Lower leg skin (tissue), 4 donors: ENCODE results near the gene IFNG. TPM values are rescaled to one million over a fixed set of nuclear protein-coding genes. Genes with fewer than 3 reads are reported as not detected.

Source experiments
- DNase-seq, 2 donors: peaks; one replicate each; pipeline ENCODE4 v3.0.0-alpha.2; 2019; ENCODE audit warnings: low spot score in 2 of 2
- H3K4me3 ChIP-seq: fragments of 200-600 bp; sonication (generic); 2 replicates; pipeline ENCODE4 v1.5.1; 2017; ENCODE audit warnings: mild to moderate bottlenecking, low read depth; ENCODE audit not compliant: poor library complexity, severe bottlenecking
- CTCF ChIP-seq, 3 donors: fragments of 450-650 bp; IDR thresholded peaks; one replicate each; pipeline ENCODE4 v1.5.1; 2016; ENCODE audit warnings: antibody characterized with exemption in 3 of 3, mild to moderate bottlenecking in 3 of 3, moderate library complexity in 2 of 3
- POLR2A ChIP-seq, 2 donors: fragments of 450-650 bp; IDR thresholded peaks; one replicate each; pipeline ENCODE4 v1.6.1; 2016 to 2017; ENCODE audit warnings: antibody characterized with exemption in 2 of 2, mild to moderate bottlenecking in 1 of 2, moderate library complexity in 1 of 2
- WGBS, 2 donors: methylation state at CpG; one replicate each; pipeline ENCODE4 v1.1.5; 2018; 5-methylcytosine and 5-hydroxymethylcytosine counted together
- intact Hi-C: fragments of 100-400 bp; cut with DNase I; formaldehyde crosslinking; loops from one replicate; pipeline ENCODE4 v1.15.0; 2023; ENCODE audit warnings: low total_unique reads
- total RNA-seq, 4 donors: library from RNA; depleted of rRNA; stranded (reverse); fragments of >200 nt; gene quantifications; one replicate each; pipeline ENCODE4 v1.1.0, GENCODE V29; 2016

IFNG gene
- total RNA-seq, 4 donors from 2014 or later = not detected

- H3K4me3 ChIP-seq = no peak overlapping the region
- intact Hi-C loops = no loop called here
- DNase-seq = no peak
- 61 to 81% methylated on average over 4 of the region's 4 CpGs for WGBS, 2 donors
- no peak for TF ChIP-seq CTCF (IDR thresholded peaks at IDR 0.05)
- TF ChIP-seq POLR2A (IDR thresholded peaks at IDR 0.05) = no peak
Observed at GRCh38 chr12:68163560-68164081, 4.1 kb upstream of the IFNG start.

DNA sequence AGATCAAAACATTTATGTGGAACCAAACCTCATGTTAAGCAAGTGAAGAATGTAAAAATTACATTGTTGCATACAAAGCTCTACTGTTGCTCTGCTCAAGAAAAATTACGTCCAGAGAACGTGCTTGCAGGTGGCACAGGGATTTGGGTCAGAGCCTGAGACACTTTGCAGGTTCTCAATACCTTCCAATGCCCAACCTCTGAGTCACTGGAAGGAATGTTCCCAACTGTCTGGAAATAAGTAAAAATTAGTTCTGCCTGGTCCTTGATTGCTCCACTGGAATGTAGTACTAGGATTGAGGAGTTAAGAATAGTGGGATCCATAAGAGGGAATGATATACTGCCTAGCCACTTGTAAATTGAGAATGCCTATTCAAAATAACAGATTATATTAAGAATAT is 2.8 kb upstream of the IFNG start:
- 44 to 70% methylated on average over 2 of the region's 2 CpGs for WGBS, 2 donors
- no peak for DNase-seq
- H3K4me3 ChIP-seq = no peak overlapping the region
- intact Hi-C loops = no loop called here
- no peak for TF ChIP-seq CTCF (IDR thresholded peaks at IDR 0.05)
- TF ChIP-seq POLR2A (IDR thresholded peaks at IDR 0.05) = no peak

DNA sequence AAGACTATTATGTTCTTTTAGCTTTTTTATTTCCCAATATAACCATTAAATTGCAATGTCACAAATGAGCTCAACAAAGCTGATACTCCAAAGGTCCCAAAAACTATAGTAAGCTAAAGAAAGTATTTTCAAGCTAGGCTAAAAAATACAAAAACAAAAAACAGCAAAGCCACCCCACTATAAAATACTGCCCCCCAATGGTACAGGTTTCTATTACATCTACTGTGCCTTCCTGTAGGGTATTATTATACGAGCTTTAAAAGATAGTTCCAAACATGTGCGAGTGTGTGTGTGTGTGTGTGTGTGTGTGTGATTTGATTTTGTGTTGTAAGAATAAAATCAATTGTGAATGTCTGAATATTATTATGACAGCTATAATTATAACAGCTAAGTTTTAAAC is 1.1 kb downstream of the IFNG start:
- no peak for DNase-seq
- no peak for TF ChIP-seq CTCF (IDR thresholded peaks at IDR 0.05)
- 42 to 48% methylated on average over 2 of the region's 2 CpGs for WGBS, 2 donors
- no peak overlapping the region for H3K4me3 ChIP-seq
- intact Hi-C loops = no loop called here

DNA sequence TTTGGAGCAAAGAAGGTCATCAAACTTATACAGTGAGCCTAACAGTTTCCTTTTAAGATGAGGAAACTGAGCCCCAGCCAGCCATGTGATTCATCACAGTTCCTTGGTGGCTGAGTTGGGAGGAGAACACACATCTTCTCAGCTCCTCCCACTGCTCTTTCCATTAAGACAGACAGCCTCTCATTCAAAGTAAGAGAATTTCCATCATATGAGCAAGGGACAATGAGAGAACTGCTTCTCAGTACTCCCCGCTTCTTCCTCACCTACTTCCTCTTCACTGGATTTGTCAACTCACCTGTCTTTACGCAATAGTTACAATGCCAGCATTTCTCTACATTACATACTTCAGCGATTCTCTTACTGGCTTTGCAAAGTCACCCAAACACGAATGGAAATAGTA is 2.2 kb downstream of the IFNG start:
- H3K4me3 ChIP-seq = no peak overlapping the region
- no peak for DNase-seq
- intact Hi-C loops = no loop called here
- TF ChIP-seq POLR2A (IDR thresholded peaks at IDR 0.05) (no peak), CTCF (IDR thresholded peaks at IDR 0.05) (no peak)
- WGBS, 2 donors = 63 to 75% methylated on average over 4 of the region's 4 CpGs

GRCh38 chr12:68156636-68157035 is 2.9 kb downstream of the IFNG start:
- WGBS, 2 donors = 57 to 58% methylated on average over 1 of the region's 1 CpG
- DNase-seq = no peak
- H3K4me3 ChIP-seq = no peak overlapping the region
- TF ChIP-seq POLR2A (IDR thresholded peaks at IDR 0.05) = no peak
- no peak for TF ChIP-seq CTCF (IDR thresholded peaks at IDR 0.05)
- intact Hi-C loops = no loop called here

GRCh38 chr12:68154779-68155178 is 4.8 kb downstream of the IFNG start:
- H3K4me3 ChIP-seq = no peak overlapping the region
- no peak for DNase-seq
- intact Hi-C loops = no loop called here
- TF ChIP-seq POLR2A (IDR thresholded peaks at IDR 0.05) = no peak
- no peak for TF ChIP-seq CTCF (IDR thresholded peaks at IDR 0.05)
- 19 to 30% methylated on average over 1 of the region's 1 CpG for WGBS, 2 donors
